A549 (cell line): ENCODE data around the gene PREX1. TPM values are rescaled to one million over a fixed set of nuclear protein-coding genes. Genes with fewer than 3 reads are reported as not detected.

Experiments
- ATAC-seq, 2 experiments: fragments of 200-7000 bp in 1 of 2; fragments of >200 bp in 1 of 2; cut with Nextera tagmentation in 1 of 2; cut with Tn5 transposase in 1 of 2; 3 replicates each; pipeline versions ENCODE4 v1.8.0 to v1.9.1; 2018 to 2020; ENCODE audit warnings: mild to moderate bottlenecking in 1 of 2, moderate library complexity in 1 of 2
- CTCF ChIA-PET: fragments of 300-600 bp; sonication (Branson Sonifier 250); formaldehyde crosslinking; extraction: SDS; loops from one replicate; lab custom pipeline; 2021; ENCODE audit warnings: antibody characterized with exemption, inconsistent platforms; lab: Yijun Ruan, JAX
- POLR2A ChIA-PET: fragments of 350-600 bp; formaldehyde crosslinking; extraction: SDS; loops from one replicate; lab custom pipeline; 2021; ENCODE audit warnings: antibody characterized with exemption, inconsistent platforms; lab: Yijun Ruan, JAX
- DNase-seq, 2 experiments: peaks; one replicate each; pipeline versions ENCODE4 v3.0.0 to v3.0.0-alpha.2; 2011 to 2016; ENCODE audit warnings: low read depth in 1 of 2, low spot score in 1 of 2
- FAIRE-seq: peaks from 2 replicates; lab custom pipeline; 2011; peaks lifted over from hg19 to GRCh38; lab: Jason Lieb, UNC
- H3K27ac ChIP-seq, 2 experiments: fragments of >200 bp; sonication (Bioruptor Twin); formaldehyde crosslinking; 3 replicates each; pipeline ENCODE4 v1.5.1; 2016 to 2017
- H3K4me1 ChIP-seq: fragments of >200 bp; sonication (Bioruptor Twin); formaldehyde crosslinking; 3 replicates; pipeline ENCODE4 v1.6.1; 2016
- H3K4me2 ChIP-seq: fragments of >200 bp; sonication (Bioruptor Twin); formaldehyde crosslinking; 3 replicates; pipeline ENCODE4 v1.6.1; 2016
- H3K4me3 ChIP-seq: fragments of >200 bp; sonication (Bioruptor Twin); formaldehyde crosslinking; 3 replicates; pipeline ENCODE4 v1.5.1; 2016
- H3K9me3 ChIP-seq: fragments of >200 bp; sonication (Bioruptor Twin); formaldehyde crosslinking; 3 replicates; pipeline ENCODE4 v1.6.1; 2016
- ATOH8 ChIP-seq: fragments of 250-450 bp; sonication (Bioruptor Pico); IDR thresholded peaks from 2 replicates; pipeline ENCODE4 v1.5.0; 2020; ENCODE audit warnings: low read depth, mild to moderate bottlenecking, moderate library complexity
- BCL3 ChIP-seq: fragments of >200 bp; sonication (Bioruptor Twin); formaldehyde crosslinking; IDR thresholded peaks from 3 replicates; pipeline ENCODE4 v1.6.1; 2016
- CBX2 ChIP-seq: fragments of 200-600 bp; sonication (generic); IDR thresholded peaks from 2 replicates; pipeline ENCODE4 v1.6.1; 2016; ENCODE audit warnings: low read depth, mild to moderate bottlenecking, borderline replicate concordance
- CHD4 ChIP-seq: fragments of 200-600 bp; sonication (generic); IDR thresholded peaks from 2 replicates; pipeline ENCODE4 v1.6.1; 2016; ENCODE audit warnings: antibody characterized with exemption, mild to moderate bottlenecking, borderline replicate concordance
- EP300 ChIP-seq, 2 experiments: fragments of >200 bp; sonication (Bioruptor Twin); formaldehyde crosslinking; IDR thresholded peaks; 2 replicates in 1 of 2; 3 replicates in 1 of 2; pipeline ENCODE4 v1.6.1; 2016 to 2017
- FOSB ChIP-seq: fragments of 250-450 bp; sonication (Bioruptor Pico); IDR thresholded peaks from 2 replicates; pipeline ENCODE4 v1.5.0; 2020; ENCODE audit warnings: mild to moderate bottlenecking, moderate library complexity
- HDAC2 ChIP-seq: fragments of 200-600 bp; sonication (generic); IDR thresholded peaks from 2 replicates; pipeline ENCODE4 v1.6.1; 2016
- MAZ ChIP-seq: fragments of 150-350 bp; IDR thresholded peaks from 2 replicates; pipeline ENCODE4 v1.6.1; 2014; ENCODE audit warnings: antibody characterized with exemption, low read depth, low read length, borderline replicate concordance
- MYC ChIP-seq: IDR thresholded peaks from 2 replicates; pipeline ENCODE4 v1.6.1; 2012; ENCODE audit warnings: mild to moderate bottlenecking, inconsistent platforms, low read length, improper control_type of control experiment, borderline replicate concordance
- NFE2L2 ChIP-seq: fragments of 150-350 bp; conservative IDR thresholded peaks from 2 replicates; pipeline ENCODE4 v1.6.1; 2014; ENCODE audit warnings: low read length
- PBX3 ChIP-seq: IDR thresholded peaks from 2 replicates; pipeline ENCODE4 v1.6.1; 2012
- RCOR1 ChIP-seq: fragments of 150-350 bp; IDR thresholded peaks from 2 replicates; pipeline ENCODE4 v1.6.1; 2014; ENCODE audit warnings: antibody characterized with exemption, low read length, low read depth
- ZNF302 ChIP-seq: fragments of 250-450 bp; sonication (Bioruptor Pico); IDR thresholded peaks from 2 replicates; pipeline ENCODE4 v1.9.0; 2021; ENCODE audit warnings: inconsistent platforms, mild to moderate bottlenecking, moderate library complexity
- ZSCAN20 ChIP-seq: fragments of 250-450 bp; sonication (Bioruptor Pico); IDR thresholded peaks from 2 replicates; pipeline ENCODE4 v1.8.0; 2022; ENCODE audit warnings: mild to moderate bottlenecking, moderate library complexity
- WGBS: methylation state at CpG from one replicate; pipeline ENCODE4 v1.1.6; 2017; ENCODE audit errors: missing lambda C conversion rate; 5-methylcytosine and 5-hydroxymethylcytosine counted together
- polyA plus RNA-seq, 4 experiments: library from polyadenylated mRNA; depleted of rRNA in 3 of 4; stranded (reverse); fragments of >200 nt; fragmentation: RNase III in 1 of 4; extraction: RNeasy Plus Mini Kit Qiagen cat#74134 plus additional on column Dnase treatment in 1 of 4; gene quantifications; 2 replicates in 3 of 4; 3 replicates in 1 of 4; pipeline ENCODE4 v1.2.3, GENCODE V29; 2011 to 2017

The PREX1 gene
- polyA plus RNA-seq, 2 of the 4 experiments (the other 2 are of a cell fraction) = 3.6 to 4.2 TPM

- no peaks in the 10 kb centered on the region for H3K9me3 ChIP-seq
- H3K4me1 ChIP-seq = no peaks in the 10 kb centered on the region
- ATAC-seq (no peak), DNase-seq (no peak), FAIRE-seq (no peak)
- CTCF ChIA-PET = interaction anchor here (3.2 kb wide), 2 partner anchors 12 to 163 kb away, joined by 7 to 12 read pairs; no protein-coding TSS in a partner anchor
- H3K27ac ChIP-seq = no peak overlapping the region
- H3K4me2 ChIP-seq = no peak overlapping the region
- POLR2A ChIA-PET = no interaction called here
- no peak for TF ChIP-seq MYC
- no peak for TF ChIP-seq NFE2L2
- no peak for TF ChIP-seq FOSB
- no peak for TF ChIP-seq CBX2
- no peak for TF ChIP-seq PBX3
- TF ChIP-seq BCL3 = no peak
- no peak for TF ChIP-seq ZNF302 (CRISPR knock-in tag)
- TF ChIP-seq CHD4 = no peak
- no peak for TF ChIP-seq ZSCAN20
- WGBS = 95% methylated on average over 9 of the region's 9 CpGs
- H3K4me3 ChIP-seq = no peak overlapping the region
Measured at GRCh38 chr20:48741669-48742068, 86.1 kb downstream of the PREX1 start.

DNA sequence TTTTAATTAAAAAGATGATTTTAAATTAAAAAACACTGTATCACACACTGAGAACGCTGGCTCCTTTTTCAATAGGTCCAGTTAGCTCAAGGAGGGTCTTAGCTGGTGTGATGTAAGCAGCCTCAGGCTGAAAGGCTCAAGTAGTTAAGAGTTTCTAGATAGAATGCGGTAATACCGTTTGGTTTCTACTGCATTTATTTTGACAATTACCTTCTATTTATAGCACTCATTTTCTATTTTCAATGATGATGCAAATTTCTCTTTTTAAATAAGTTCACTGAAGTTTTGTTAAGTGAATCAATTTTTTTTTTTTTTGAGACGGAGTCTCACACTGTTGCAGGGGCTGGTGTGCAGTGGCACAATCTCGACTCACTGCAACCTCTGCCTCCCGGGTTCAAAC lies 87.1 kb downstream of the PREX1 start:
- H3K4me3 ChIP-seq = no peak overlapping the region
- FAIRE-seq (no peak), ATAC-seq (no peak)
- no peaks in the 10 kb centered on the region for H3K4me1 ChIP-seq
- POLR2A ChIA-PET = no interaction called here
- no peak overlapping the region for H3K27ac ChIP-seq
- no peak overlapping the region for H3K4me2 ChIP-seq
- H3K9me3 ChIP-seq = no peaks in the 10 kb centered on the region
- TF ChIP-seq EP300 (IDR thresholded peaks at IDR 0.05) (no peak), HDAC2 (no peak), ZSCAN20 (no peak), ATOH8 (CRISPR knock-in tag) (no peak)
- TF ChIP-seq, all 56 proteins: peak for 0
- CTCF ChIA-PET = interaction anchor here (0.6 to 4.1 kb wide), 6 partner anchors 8 to 392 kb away, joined by 3 to 17 read pairs (median 5); no protein-coding TSS in a partner anchor
- DNase-seq = no peak
- 82% methylated on average over 6 of the region's 6 CpGs for WGBS

GRCh38 chr20:48740292-48740649 lies 87.5 kb downstream of the PREX1 start:
- H3K4me3 ChIP-seq = no peak overlapping the region
- TF ChIP-seq RCOR1 = no peak
- no peak for TF ChIP-seq PBX3
- no peak for TF ChIP-seq MAZ
- TF ChIP-seq, all 56 proteins: peak for 0
- Histone ChIP-seq H3K27ac (no peak overlapping the region), H3K4me2 (no peak overlapping the region), H3K4me1 (no peaks in the 10 kb centered on the region), H3K9me3 (no peaks in the 10 kb centered on the region)
- no peak for ATAC-seq
- no peak for DNase-seq
- POLR2A ChIA-PET = no interaction called here
- 92% methylated on average over 2 of the region's 2 CpGs for WGBS
- no peak for FAIRE-seq
- CTCF ChIA-PET = interaction anchor here (0.6 to 4.1 kb wide), 6 partner anchors 8 to 392 kb away, joined by 3 to 17 read pairs (median 5); no protein-coding TSS in a partner anchor
